Sigmoid colon (tissue), 4 donors: ENCODE data around the gene ARHGDIB.

Experiments used
- POLR2A ChIP-seq, 2 donors: fragments of 450-650 bp; IDR thresholded peaks; one replicate each; pipeline ENCODE4 v1.6.1; 2016; ENCODE audit warnings: antibody characterized with exemption in 2 of 2, mild to moderate bottlenecking in 2 of 2, moderate library complexity in 2 of 2
- POLR2AphosphoS5 ChIP-seq, 4 donors: sonication (generic); formaldehyde crosslinking; IDR thresholded peaks; one replicate each; pipeline ENCODE4 v1.6.1; 2017; ENCODE audit warnings: antibody characterized with exemption in 4 of 4
- TF ChIP-seq, protein P1 (sequence below), 4 experiments: fragments of 450-650 bp in 3 of 4; fragments of 200-600 bp in 1 of 4; IDR thresholded peaks; one replicate each; pipeline ENCODE4 v1.5.1; 2016 to 2019; ENCODE audit warnings: antibody characterized with exemption in 4 of 4, mild to moderate bottlenecking in 3 of 4, moderate library complexity in 2 of 4

DNA sequence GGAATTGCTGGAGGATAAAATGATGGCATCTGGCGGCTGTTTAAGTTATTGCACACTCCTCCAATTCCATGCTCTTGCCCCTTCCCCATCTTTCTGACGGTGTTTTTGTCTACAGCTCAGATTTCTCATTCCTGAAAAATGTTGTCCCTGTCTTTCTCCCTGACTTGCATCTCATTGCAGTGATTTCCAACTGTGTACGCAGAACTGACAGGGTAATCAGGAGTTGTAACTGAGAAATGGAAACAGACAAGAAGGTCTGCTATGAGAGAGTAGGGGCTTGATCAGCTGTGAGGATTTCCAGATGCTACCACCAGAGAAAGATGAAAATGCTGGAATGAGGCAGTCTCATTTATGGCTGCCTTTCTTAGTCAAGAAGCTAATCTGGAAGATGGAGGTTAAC is 24.4 kb downstream of the ARHGDIB start:
- TF ChIP-seq, protein P1, sequence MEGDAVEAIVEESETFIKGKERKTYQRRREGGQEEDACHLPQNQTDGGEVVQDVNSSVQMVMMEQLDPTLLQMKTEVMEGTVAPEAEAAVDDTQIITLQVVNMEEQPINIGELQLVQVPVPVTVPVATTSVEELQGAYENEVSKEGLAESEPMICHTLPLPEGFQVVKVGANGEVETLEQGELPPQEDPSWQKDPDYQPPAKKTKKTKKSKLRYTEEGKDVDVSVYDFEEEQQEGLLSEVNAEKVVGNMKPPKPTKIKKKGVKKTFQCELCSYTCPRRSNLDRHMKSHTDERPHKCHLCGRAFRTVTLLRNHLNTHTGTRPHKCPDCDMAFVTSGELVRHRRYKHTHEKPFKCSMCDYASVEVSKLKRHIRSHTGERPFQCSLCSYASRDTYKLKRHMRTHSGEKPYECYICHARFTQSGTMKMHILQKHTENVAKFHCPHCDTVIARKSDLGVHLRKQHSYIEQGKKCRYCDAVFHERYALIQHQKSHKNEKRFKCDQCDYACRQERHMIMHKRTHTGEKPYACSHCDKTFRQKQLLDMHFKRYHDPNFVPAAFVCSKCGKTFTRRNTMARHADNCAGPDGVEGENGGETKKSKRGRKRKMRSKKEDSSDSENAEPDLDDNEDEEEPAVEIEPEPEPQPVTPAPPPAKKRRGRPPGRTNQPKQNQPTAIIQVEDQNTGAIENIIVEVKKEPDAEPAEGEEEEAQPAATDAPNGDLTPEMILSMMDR (IDR thresholded peaks at IDR 0.05) = no peak
- TF ChIP-seq POLR2A (IDR thresholded peaks at IDR 0.05) (no peak), POLR2AphosphoS5 (IDR thresholded peaks at IDR 0.05) (no peak)
